ENCODE results near the gene DDX27. TPM values are rescaled to one million over a fixed set of nuclear protein-coding genes. Genes with fewer than 3 reads are reported as not detected.

Gene DDX27
- total and polyA plus RNA-seq, 9 of the 15 experiments (the other 6 are each of a cell fraction or from before 2014, with no cell fraction given): 17.9 to 79.3 (median 57.0) TPM

DNA sequence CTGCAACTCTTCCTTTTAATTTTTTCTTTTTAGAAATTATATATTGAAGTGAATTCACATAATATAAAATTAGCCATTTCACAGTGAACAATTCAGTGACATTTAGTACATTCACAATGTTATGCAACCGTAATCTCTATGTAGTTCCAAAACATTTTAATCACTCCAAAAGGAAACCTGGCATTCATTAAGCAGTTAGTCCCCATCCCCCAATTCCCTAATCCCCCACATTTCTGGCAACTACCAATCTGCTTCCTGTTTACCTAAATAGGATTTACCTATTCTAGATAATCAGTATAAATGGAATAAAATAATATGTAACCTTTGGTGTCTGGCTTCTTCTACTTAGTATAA lies 8.5 kb upstream of the DDX27 start:
- 33% methylated on average over 1 of the region's 1 CpG for WGBS (ENCODE audit: insufficient coverage, low coverage, missing lambda C conversion rate)
- H3K27ac ChIP-seq (ENCODE audit: extremely low read depth, low read depth, low read length): no peak overlapping the region
- ChIA-PET POLR2A (no interaction called here), CTCF (ENCODE audit: low intra/inter-chr PET ratio) (no interaction called here)
- no peak overlapping the region for H3K4me3 ChIP-seq
- ATAC-seq (no peak), FAIRE-seq (no peak), DNase-seq (ENCODE audit: extremely low read depth in 1 of 4, low spot score in 3 of 4) (no peak)
- no peaks in the 10 kb centered on the region for H3K9me1 ChIP-seq (ENCODE audit: control insufficient read depth, insufficient read depth, low read length)
- H3K9me3 ChIP-seq (replicated peaks; ENCODE audit: control insufficient read depth, insufficient read depth, low read depth, low read length): peaks cover 5% of the 10 kb centered on the region
- no peak overlapping the region for H3K9ac ChIP-seq (ENCODE audit: insufficient read depth in 1 of 2, low read depth in 2 of 2, low read length in 2 of 2)
- H3K79me2 ChIP-seq (ENCODE audit: control insufficient read depth, insufficient read depth, low read length): no peaks in the 10 kb centered on the region
- in situ Hi-C loops (cut with MboI): no loop called here
- no peak for TF ChIP-seq RBM14 (IDR thresholded peaks at IDR 0.05; ENCODE audit: borderline replicate concordance, insufficient read depth, low read depth, low read length)
- TF ChIP-seq ZFP36 (IDR thresholded peaks at IDR 0.05; ENCODE audit: low read depth, low read length, partially characterized antibody): no peak
- no peak for TF ChIP-seq TAF15 (IDR thresholded peaks at IDR 0.05; ENCODE audit: low read depth, low read length)
- TF ChIP-seq BCOR (IDR thresholded peaks at IDR 0.05): no peak
- TF ChIP-seq, protein P1, sequence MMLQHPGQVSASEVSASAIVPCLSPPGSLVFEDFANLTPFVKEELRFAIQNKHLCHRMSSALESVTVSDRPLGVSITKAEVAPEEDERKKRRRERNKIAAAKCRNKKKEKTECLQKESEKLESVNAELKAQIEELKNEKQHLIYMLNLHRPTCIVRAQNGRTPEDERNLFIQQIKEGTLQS (IDR thresholded peaks at IDR 0.05): no peak
- TF ChIP-seq, protein P1 (CRISPR knock-in tag; conservative IDR thresholded peaks at IDR 0.05): no peak
- no peak for TF ChIP-seq SIN3A (IDR thresholded peaks at IDR 0.05; ENCODE audit: borderline replicate concordance in 2 of 2, control insufficient read depth in 1 of 2, low read depth in 2 of 2, low read length in 2 of 2)
- TF ChIP-seq PHF8 (IDR thresholded peaks at IDR 0.05; ENCODE audit: borderline replicate concordance, low read length): no peak
- TF ChIP-seq, protein P2, sequence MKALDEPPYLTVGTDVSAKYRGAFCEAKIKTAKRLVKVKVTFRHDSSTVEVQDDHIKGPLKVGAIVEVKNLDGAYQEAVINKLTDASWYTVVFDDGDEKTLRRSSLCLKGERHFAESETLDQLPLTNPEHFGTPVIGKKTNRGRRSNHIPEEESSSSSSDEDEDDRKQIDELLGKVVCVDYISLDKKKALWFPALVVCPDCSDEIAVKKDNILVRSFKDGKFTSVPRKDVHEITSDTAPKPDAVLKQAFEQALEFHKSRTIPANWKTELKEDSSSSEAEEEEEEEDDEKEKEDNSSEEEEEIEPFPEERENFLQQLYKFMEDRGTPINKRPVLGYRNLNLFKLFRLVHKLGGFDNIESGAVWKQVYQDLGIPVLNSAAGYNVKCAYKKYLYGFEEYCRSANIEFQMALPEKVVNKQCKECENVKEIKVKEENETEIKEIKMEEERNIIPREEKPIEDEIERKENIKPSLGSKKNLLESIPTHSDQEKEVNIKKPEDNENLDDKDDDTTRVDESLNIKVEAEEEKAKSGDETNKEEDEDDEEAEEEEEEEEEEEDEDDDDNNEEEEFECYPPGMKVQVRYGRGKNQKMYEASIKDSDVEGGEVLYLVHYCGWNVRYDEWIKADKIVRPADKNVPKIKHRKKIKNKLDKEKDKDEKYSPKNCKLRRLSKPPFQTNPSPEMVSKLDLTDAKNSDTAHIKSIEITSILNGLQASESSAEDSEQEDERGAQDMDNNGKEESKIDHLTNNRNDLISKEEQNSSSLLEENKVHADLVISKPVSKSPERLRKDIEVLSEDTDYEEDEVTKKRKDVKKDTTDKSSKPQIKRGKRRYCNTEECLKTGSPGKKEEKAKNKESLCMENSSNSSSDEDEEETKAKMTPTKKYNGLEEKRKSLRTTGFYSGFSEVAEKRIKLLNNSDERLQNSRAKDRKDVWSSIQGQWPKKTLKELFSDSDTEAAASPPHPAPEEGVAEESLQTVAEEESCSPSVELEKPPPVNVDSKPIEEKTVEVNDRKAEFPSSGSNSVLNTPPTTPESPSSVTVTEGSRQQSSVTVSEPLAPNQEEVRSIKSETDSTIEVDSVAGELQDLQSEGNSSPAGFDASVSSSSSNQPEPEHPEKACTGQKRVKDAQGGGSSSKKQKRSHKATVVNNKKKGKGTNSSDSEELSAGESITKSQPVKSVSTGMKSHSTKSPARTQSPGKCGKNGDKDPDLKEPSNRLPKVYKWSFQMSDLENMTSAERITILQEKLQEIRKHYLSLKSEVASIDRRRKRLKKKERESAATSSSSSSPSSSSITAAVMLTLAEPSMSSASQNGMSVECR (CRISPR knock-in tag; IDR thresholded peaks at IDR 0.05): no peak
- TF ChIP-seq, protein P3, sequence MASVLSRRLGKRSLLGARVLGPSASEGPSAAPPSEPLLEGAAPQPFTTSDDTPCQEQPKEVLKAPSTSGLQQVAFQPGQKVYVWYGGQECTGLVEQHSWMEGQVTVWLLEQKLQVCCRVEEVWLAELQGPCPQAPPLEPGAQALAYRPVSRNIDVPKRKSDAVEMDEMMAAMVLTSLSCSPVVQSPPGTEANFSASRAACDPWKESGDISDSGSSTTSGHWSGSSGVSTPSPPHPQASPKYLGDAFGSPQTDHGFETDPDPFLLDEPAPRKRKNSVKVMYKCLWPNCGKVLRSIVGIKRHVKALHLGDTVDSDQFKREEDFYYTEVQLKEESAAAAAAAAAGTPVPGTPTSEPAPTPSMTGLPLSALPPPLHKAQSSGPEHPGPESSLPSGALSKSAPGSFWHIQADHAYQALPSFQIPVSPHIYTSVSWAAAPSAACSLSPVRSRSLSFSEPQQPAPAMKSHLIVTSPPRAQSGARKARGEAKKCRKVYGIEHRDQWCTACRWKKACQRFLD (CRISPR knock-in tag; IDR thresholded peaks at IDR 0.05): no peak
- no peak for TF ChIP-seq HMGN3 (IDR thresholded peaks at IDR 0.05; ENCODE audit: borderline replicate concordance, extremely low read depth, insufficient read length, low read depth, low read length)
- no peak overlapping the region for H2AFZ ChIP-seq (ENCODE audit: low read depth, low read length)
- H3K4me1 ChIP-seq (replicated peaks in 1 of 2; ENCODE audit: control insufficient read depth in 2 of 2, insufficient read depth in 2 of 2, low read length in 2 of 2): no peaks in the 10 kb centered on the region; a peak in 2 of 5 replicates
- no peak overlapping the region for H3K4me2 ChIP-seq (ENCODE audit: insufficient read depth, low read length)
- no TSS peak for BruUV-seq (replicated peaks)
- no peaks in the 10 kb centered on the region for H4K20me1 ChIP-seq (replicated peaks; ENCODE audit: control insufficient read depth, insufficient read depth, low read length)
- no peaks in the 10 kb centered on the region for H3K27me3 ChIP-seq (ENCODE audit: control insufficient read depth in 2 of 2, insufficient read depth in 2 of 2, low read length in 2 of 2)
- H3K36me3 ChIP-seq (ENCODE audit: control insufficient read depth, insufficient read depth, low read length): no peaks in the 10 kb centered on the region
- intact Hi-C loops (cut with micrococcal nuclease): no loop called here
